Body of pancreas (tissue), 4 donors: Measurements from ENCODE around the gene GATAD2B.

Experiments used
- POLR2A ChIP-seq, 3 donors: fragments of 450-650 bp; IDR thresholded peaks; one replicate each; pipeline ENCODE4 v1.6.1; 2016; ENCODE audit warnings: antibody characterized with exemption in 3 of 3, mild to moderate bottlenecking in 2 of 3
- TF ChIP-seq, protein P1 (sequence below), 7 experiments: fragments of 450-650 bp in 4 of 7; fragments of 200-600 bp in 3 of 7; sonication (generic) in 3 of 7; IDR thresholded peaks; one replicate each; pipeline ENCODE4 v1.5.1; 2016 to 2019; ENCODE audit warnings: antibody characterized with exemption in 7 of 7

DNA sequence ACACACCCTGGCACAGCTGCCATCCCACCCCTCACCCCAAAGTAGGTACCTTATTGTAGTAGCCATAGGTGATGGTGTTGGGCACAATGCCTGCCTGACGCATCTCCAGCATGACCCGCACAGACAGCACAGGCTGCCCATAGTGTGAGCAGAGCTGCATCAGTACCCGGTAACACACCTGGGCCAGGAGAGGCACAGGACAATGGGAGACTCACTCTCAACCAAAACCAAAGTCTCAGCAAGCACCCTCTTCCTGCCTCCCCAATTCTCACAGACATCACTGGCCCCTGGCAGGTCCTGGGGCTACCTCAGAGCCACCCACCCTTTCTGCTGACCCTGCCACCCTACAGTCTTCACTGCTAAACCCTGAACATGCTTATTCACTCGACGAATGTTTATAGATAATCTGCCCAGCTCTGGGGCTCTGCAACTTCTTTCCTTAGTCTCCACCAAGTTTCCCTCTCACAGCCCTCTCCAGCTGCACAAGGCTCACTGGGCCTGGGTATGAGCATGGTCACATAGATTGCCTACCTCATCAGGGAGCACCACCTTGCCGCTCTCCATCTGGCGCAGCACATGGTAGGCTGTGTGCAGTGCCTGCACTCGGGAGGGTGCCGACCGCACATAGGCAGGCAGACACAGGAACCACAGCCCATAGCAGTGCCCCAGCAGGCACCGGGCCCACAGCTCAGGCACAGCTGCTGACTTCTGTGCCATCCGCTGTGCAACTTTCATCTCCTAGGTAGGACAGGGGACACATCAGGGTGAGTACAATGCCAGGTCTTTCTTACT, 13.4 kb upstream of the GATAD2B start:
- TF ChIP-seq, protein P1, sequence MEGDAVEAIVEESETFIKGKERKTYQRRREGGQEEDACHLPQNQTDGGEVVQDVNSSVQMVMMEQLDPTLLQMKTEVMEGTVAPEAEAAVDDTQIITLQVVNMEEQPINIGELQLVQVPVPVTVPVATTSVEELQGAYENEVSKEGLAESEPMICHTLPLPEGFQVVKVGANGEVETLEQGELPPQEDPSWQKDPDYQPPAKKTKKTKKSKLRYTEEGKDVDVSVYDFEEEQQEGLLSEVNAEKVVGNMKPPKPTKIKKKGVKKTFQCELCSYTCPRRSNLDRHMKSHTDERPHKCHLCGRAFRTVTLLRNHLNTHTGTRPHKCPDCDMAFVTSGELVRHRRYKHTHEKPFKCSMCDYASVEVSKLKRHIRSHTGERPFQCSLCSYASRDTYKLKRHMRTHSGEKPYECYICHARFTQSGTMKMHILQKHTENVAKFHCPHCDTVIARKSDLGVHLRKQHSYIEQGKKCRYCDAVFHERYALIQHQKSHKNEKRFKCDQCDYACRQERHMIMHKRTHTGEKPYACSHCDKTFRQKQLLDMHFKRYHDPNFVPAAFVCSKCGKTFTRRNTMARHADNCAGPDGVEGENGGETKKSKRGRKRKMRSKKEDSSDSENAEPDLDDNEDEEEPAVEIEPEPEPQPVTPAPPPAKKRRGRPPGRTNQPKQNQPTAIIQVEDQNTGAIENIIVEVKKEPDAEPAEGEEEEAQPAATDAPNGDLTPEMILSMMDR (IDR thresholded peaks at IDR 0.05) = no peak
- TF ChIP-seq POLR2A (IDR thresholded peaks at IDR 0.05) = no peak
